Bronchial epithelial cell (primary cell): Measurements from ENCODE around the gene ZNF423. TPM values are rescaled to one million over a fixed set of nuclear protein-coding genes. Genes with fewer than 3 reads are reported as not detected.
"Not testable (repeated sequence)": the region's sequence is repeated elsewhere in the genome, so short reads cannot be mapped to it uniquely, and the experiment has no call there.

Source experiments
- DNase-seq: peaks from one replicate; pipeline ENCODE4 v3.0.0-alpha.2; 2010; ENCODE audit warnings: low read depth
- FAIRE-seq: peaks from 2 replicates; lab custom pipeline; 2011; peaks lifted over from hg19 to GRCh38; lab: Jason Lieb, UNC
- H3K27me3 ChIP-seq: 2 replicates; pipeline ENCODE4 v1.5.1; 2011; ENCODE audit warnings: low read length; ENCODE audit not compliant: control insufficient read depth, insufficient read depth
- H3K36me3 ChIP-seq: 2 replicates; pipeline ENCODE4 v1.5.1; 2011; ENCODE audit warnings: low read length; ENCODE audit not compliant: control insufficient read depth, insufficient read depth
- H3K4me3 ChIP-seq: 2 replicates; pipeline ENCODE4 v1.5.1; 2011; ENCODE audit warnings: mild to moderate bottlenecking, low read depth, low read length, control low read depth
- total RNA-seq: library from RNA; depleted of rRNA; stranded (reverse); fragments of >200 nt; gene quantifications from 2 replicates; pipeline ENCODE4 v1.2.1, GENCODE V29; 2014
- TF ChIP-seq, protein P1 (sequence below): IDR thresholded peaks from 2 replicates; pipeline ENCODE4 v1.5.1; 2011; ENCODE audit warnings: mild to moderate bottlenecking, moderate library complexity, low read length, control low read depth, inconsistent platforms; ENCODE audit not compliant: insufficient read depth, severe bottlenecking

Gene ZNF423
- total RNA-seq, 1 donor from 2014 or later, result under 0.01 TPM

DNA sequence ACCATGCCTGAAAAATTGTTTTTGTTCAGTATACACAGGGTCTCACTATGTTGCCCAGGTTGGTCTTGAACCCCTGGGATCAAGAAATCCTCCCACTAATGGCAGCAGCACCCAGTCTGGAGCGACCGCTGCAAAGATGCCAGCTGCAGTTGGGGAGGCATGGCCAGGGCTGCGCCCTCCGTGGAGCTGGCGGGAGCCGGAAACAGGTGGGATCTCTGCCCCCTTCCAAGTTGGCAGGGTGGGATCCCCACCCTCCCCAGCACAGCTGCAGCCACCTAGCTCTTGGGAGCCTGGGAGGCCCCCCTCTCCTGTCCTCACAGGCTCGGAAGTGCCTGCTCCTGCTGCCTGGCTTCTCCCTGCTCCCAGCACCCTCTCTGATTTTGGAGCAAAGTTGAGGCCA is 176.8 kb downstream of the ZNF423 start:
- Histone ChIP-seq H3K27me3 (no peaks in the 10 kb centered on the region), H3K36me3 (no peaks in the 10 kb centered on the region), H3K4me3 (no peak overlapping the region)
- no peak for FAIRE-seq
- TF ChIP-seq, protein P1, sequence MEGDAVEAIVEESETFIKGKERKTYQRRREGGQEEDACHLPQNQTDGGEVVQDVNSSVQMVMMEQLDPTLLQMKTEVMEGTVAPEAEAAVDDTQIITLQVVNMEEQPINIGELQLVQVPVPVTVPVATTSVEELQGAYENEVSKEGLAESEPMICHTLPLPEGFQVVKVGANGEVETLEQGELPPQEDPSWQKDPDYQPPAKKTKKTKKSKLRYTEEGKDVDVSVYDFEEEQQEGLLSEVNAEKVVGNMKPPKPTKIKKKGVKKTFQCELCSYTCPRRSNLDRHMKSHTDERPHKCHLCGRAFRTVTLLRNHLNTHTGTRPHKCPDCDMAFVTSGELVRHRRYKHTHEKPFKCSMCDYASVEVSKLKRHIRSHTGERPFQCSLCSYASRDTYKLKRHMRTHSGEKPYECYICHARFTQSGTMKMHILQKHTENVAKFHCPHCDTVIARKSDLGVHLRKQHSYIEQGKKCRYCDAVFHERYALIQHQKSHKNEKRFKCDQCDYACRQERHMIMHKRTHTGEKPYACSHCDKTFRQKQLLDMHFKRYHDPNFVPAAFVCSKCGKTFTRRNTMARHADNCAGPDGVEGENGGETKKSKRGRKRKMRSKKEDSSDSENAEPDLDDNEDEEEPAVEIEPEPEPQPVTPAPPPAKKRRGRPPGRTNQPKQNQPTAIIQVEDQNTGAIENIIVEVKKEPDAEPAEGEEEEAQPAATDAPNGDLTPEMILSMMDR, result no peak
- DNase-seq, result no peak

DNA sequence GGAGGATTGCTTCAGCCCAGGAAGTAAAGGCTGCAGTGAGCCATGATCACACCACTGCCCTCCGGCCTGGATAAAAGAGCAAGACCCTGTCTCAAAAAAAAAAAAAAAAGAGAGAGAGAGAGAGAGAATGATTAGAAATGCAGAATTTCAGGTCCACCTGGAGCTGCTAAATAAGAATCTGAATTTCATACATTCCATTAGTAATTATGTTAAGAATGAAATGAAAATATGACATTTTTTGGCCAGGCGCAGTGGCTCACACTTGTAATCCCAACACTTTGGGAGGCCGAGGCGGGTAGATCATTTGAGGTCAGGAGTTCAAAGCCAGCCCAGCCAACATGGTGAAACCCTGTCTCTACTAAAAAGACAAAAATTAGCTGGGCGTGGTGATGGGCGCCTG is 178.3 kb downstream of the ZNF423 start:
- FAIRE-seq, result not testable (repeated sequence)

DNA sequence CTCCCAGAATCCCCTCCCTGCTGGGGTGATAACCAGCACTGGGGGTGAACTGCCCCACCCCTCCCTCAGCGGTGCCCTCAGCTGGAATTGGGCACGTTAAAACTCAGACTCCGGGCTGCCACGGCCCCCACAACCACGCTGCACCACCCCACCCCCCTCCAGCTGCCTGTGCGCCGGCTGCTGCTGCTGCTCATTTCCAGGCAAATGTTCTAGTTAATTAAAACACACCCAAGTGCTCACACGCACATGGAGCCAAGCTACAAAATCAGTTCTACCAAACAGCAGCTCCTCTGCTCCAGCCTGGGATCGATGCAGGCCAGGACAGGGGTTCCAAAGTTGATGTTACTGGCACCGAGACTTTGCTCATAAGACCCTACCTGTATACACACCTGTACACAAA is 180.5 kb downstream of the ZNF423 start:
- no peak for FAIRE-seq
- Histone ChIP-seq H3K4me3 (no peak overlapping the region), H3K36me3 (no peaks in the 10 kb centered on the region), H3K27me3 (no peaks in the 10 kb centered on the region)
- TF ChIP-seq, protein P1, result no peak
- DNase-seq, result no peak

More for the DNA sequence above, 178.3 kb downstream of the ZNF423 start:
- not testable (repeated sequence) for H3K27me3 ChIP-seq, H3K36me3 ChIP-seq, H3K4me3 ChIP-seq, DNase-seq

DNA sequence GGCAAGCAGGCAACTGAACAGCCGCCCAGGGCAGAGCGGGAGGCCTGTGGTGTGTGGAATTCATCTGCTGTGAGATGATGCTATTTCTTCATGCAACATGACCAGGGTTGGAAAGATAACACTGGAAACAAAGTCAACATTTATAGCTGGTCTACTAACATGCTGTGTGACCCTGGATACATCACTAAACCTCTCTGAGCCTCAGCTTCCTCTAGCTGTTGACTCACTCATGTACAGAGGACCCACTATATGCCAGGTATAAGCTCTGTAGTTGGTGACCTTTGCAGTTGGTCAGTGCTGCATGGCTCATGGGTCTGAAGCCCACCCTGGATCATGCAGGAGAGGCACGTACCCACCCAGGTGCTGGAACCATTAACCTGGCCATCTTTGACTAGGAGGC is 180.9 kb downstream of the ZNF423 start:
- TF ChIP-seq, protein P1, result no peak
- Histone ChIP-seq H3K27me3 (no peaks in the 10 kb centered on the region), H3K4me3 (no peak overlapping the region), H3K36me3 (no peaks in the 10 kb centered on the region)
- DNase-seq (no peak), FAIRE-seq (peak; percentile 73)

DNA sequence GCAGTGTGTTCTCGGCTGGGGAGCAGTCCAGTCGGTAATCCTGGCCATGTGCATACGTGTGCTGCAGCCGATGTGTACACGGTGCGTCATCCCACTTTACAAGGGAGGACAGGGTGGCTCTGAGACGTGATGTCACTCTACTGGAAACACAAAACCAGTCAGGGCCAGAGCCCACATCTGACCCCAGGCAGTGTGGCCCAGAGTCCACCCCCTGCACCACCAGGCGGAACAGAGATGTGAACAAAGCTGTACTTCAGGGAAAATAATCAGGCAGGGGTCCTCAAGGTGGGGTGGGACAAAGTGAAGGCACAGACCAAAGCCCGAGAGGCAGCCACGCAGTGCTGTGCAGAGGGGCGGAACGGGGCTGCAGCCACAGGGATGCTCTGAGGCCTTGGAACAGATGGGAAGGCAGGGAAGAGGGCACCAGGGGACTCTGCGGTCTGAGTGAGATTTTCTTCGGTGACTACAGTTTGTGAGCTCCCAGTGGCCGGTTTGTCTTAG is 181.5 kb downstream of the ZNF423 start:
- Histone ChIP-seq H3K36me3 (no peaks in the 10 kb centered on the region), H3K4me3 (no peak overlapping the region), H3K27me3 (no peaks in the 10 kb centered on the region)
- DNase-seq, result no peak
- FAIRE-seq, result no peak
- TF ChIP-seq, protein P1, result no peak

DNA sequence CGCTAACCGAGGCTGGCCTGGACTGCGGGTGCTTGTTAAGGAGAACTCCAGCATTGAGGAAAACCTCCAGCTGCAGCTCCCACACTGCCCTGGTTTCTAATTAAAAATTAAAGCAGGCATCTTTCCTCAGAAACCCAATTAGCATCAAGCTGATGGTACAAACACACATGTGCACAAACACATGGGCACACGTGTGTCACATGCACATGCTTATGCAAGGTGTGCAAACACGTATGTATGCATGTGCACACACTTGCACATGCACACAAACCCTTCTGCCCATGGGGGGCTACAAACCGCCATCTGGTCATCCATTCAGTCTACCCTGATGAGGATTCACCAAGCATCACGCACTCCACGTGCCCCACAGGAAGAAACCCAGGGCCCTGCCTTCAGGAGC is 182.5 kb downstream of the ZNF423 start:
- no peak for DNase-seq
- H3K27me3 ChIP-seq, result no peaks in the 10 kb centered on the region

More for the DNA sequence above, 182.5 kb downstream of the ZNF423 start:
- Histone ChIP-seq H3K36me3 (no peaks in the 10 kb centered on the region), H3K4me3 (no peak overlapping the region)
- FAIRE-seq, result peak; percentile 28
- TF ChIP-seq, protein P1, result no peak
